Measurements from ENCODE around the gene LHX1.

GRCh38 chr17:36932383-36932693 lies 4.9 kb upstream of the LHX1 start:
- TF ChIP-seq CTCF (IDR thresholded peaks at IDR 0.05; ENCODE audit: borderline replicate concordance, extremely low read depth, low read length, poor library complexity, severe bottlenecking) (no peak), EZH2 (IDR thresholded peaks at IDR 0.05; ENCODE audit: borderline replicate concordance, low read depth, low read length, severe bottlenecking) (no peak)

Measured in DND-41 (cell line).